Measurements from ENCODE around the gene EGFR.

The EGFR gene

GRCh38 chr7:55131142-55131929, 112.5 kb downstream of the EGFR start:
- no peak for DNase-seq

- DNase-seq = no peak
Observed at GRCh38 chr7:55132550-55132889, 113.7 kb downstream of the EGFR start.

GRCh38 chr7:55132890-55133551, 114.2 kb downstream of the EGFR start:
- no peak for DNase-seq

GRCh38 chr7:55133630-55134358, 115.0 kb downstream of the EGFR start:
- DNase-seq = no peak

GRCh38 chr7:55134359-55134725, 115.5 kb downstream of the EGFR start:
- no peak for DNase-seq

GRCh38 chr7:55134786-55135185, 116.0 kb downstream of the EGFR start:
- no peak for DNase-seq

GRCh38 chr7:55135462-55135861, 116.6 kb downstream of the EGFR start:
- DNase-seq = no peak

GRCh38 chr7:55138663-55139062, 119.8 kb downstream of the EGFR start:
- DNase-seq = no peak

GRCh38 chr7:55140221-55140940, 121.6 kb downstream of the EGFR start:
- DNase-seq = no peak

- DNase-seq = no peak
Observed at GRCh38 chr7:55140941-55141278, 122.1 kb downstream of the EGFR start.

- DNase-seq = no peak
Observed at GRCh38 chr7:55142919-55143600, 124.2 kb downstream of the EGFR start.

- no peak for DNase-seq
Observed at GRCh38 chr7:55144333-55145317, 125.8 kb downstream of the EGFR start.

GRCh38 chr7:55145606-55146005, 126.8 kb downstream of the EGFR start:
- DNase-seq = no peak

GRCh38 chr7:55147101-55147500, 128.3 kb downstream of the EGFR start:
- no peak for DNase-seq

GRCh38 chr7:55147736-55148135, 128.9 kb downstream of the EGFR start:
- no peak for DNase-seq

- no peak for DNase-seq
Observed at GRCh38 chr7:55148571-55148970, 129.8 kb downstream of the EGFR start.

GRCh38 chr7:55149001-55149400, 130.2 kb downstream of the EGFR start:
- DNase-seq = no peak

- DNase-seq = no peak
Observed at GRCh38 chr7:55150166-55150565, 131.3 kb downstream of the EGFR start.

GRCh38 chr7:55150709-55151451, 132.1 kb downstream of the EGFR start:
- no peak for DNase-seq

GRCh38 chr7:55152516-55152915, 133.7 kb downstream of the EGFR start:
- no peak for DNase-seq

GRCh38 chr7:55154096-55154495, 135.3 kb downstream of the EGFR start:
- DNase-seq = no peak
